ENCODE results near the gene IZUMO4.
"Not testable (repeated sequence)": the region's sequence is repeated elsewhere in the genome, so short reads cannot be mapped to it uniquely, and the experiment has no call there.

IZUMO4 gene

GRCh38 chr19:2083174-2083854 is 13.4 kb upstream of the IZUMO4 start:
- DNase-seq (ENCODE audit: low read depth) = no peak

GRCh38 chr19:2084993-2085720 is 11.6 kb upstream of the IZUMO4 start:
- DNase-seq (ENCODE audit: low read depth) = peak; percentile 83

- not testable (repeated sequence) for DNase-seq (ENCODE audit: low read depth)
These were observed 9.8 kb upstream of the IZUMO4 start for GRCh38 chr19:2086695-2087620.

GRCh38 chr19:2087621-2088100 is 9.1 kb upstream of the IZUMO4 start:
- no peak for DNase-seq (ENCODE audit: low read depth)

GRCh38 chr19:2089001-2089711 is 7.6 kb upstream of the IZUMO4 start:
- DNase-seq (ENCODE audit: low read depth) = no peak

- DNase-seq (ENCODE audit: low read depth) = no peak
These were observed 7.0 kb upstream of the IZUMO4 start for GRCh38 chr19:2089727-2090053.

- not testable (repeated sequence) for DNase-seq (ENCODE audit: low read depth)
These were observed 4.7 kb upstream of the IZUMO4 start for GRCh38 chr19:2091926-2092525.

- DNase-seq (ENCODE audit: low read depth) = no peak
These were observed 658 bp upstream of the IZUMO4 start, which contains the start of gene MOB3A for GRCh38 chr19:2096034-2096479. TSS of gene MOB3A (minus strand) at chr19:2096326. CDS start at chr19:2078560, 17,766 bp downstream.

GRCh38 chr19:2097203-2097885 is 629 bp downstream of the IZUMO4 start:
- no peak for DNase-seq (ENCODE audit: low read depth)

- no peak for DNase-seq (ENCODE audit: low read depth)
These were observed 1.2 kb downstream of the IZUMO4 start for GRCh38 chr19:2097886-2098327.

- no peak for DNase-seq (ENCODE audit: low read depth)
These were observed 2.4 kb downstream of the IZUMO4 start for GRCh38 chr19:2099054-2099501.

- DNase-seq (ENCODE audit: low read depth) = no peak
These were observed 3.4 kb downstream of the IZUMO4 start for GRCh38 chr19:2099937-2100718.

GRCh38 chr19:2100719-2101061 is 4.0 kb downstream of the IZUMO4 start:
- no peak for DNase-seq (ENCODE audit: low read depth)

GRCh38 chr19:2101417-2102335 is 5.0 kb downstream of the IZUMO4 start:
- no peak for DNase-seq (ENCODE audit: low read depth)

- DNase-seq (ENCODE audit: low read depth) = no peak
These were observed 6.5 kb downstream of the IZUMO4 start for GRCh38 chr19:2103045-2103707.

GRCh38 chr19:2108251-2109016 is 11.7 kb downstream of the IZUMO4 start:
- no peak for DNase-seq (ENCODE audit: low read depth)
